Astrocyte of the spinal cord (primary cell): Measurements from ENCODE around the gene P3H3.
"Not testable (repeated sequence)": the region's sequence is repeated elsewhere in the genome, so short reads cannot be mapped to it uniquely, and the experiment has no call there.

Experiments used
- DNase-seq: peaks from one replicate; pipeline ENCODE4 v3.0.0; 2011; ENCODE audit warnings: low read depth, low spot score
- H3K4me3 ChIP-seq: 2 replicates; pipeline ENCODE4 v1.5.1; 2011; ENCODE audit warnings: low read depth, mild to moderate bottlenecking, low read length, moderate library complexity
- CTCF ChIP-seq: IDR thresholded peaks from 2 replicates; pipeline ENCODE4 v1.5.1; 2012; ENCODE audit warnings: low read depth, mild to moderate bottlenecking, low read length, inconsistent platforms
- in situ Hi-C: cut with HindIII; loops from 2 replicates; pipeline ENCODE4 v1.10.0; 2017; ENCODE audit warnings: low sequenced_read_pairs

The P3H3 gene

GRCh38 chr12:6883252-6883651 is 55.0 kb downstream of the P3H3 start:
- no peak overlapping the region for H3K4me3 ChIP-seq
- no peak for DNase-seq
- in situ Hi-C loops = no loop called here
- no peak for TF ChIP-seq CTCF

GRCh38 chr12:6883683-6884082 is 55.5 kb downstream of the P3H3 start:
- in situ Hi-C loops = no loop called here
- no peak for TF ChIP-seq CTCF
- no peak overlapping the region for H3K4me3 ChIP-seq
- DNase-seq = no peak

GRCh38 chr12:6884539-6884938 is 56.3 kb downstream of the P3H3 start:
- no peak overlapping the region for H3K4me3 ChIP-seq
- TF ChIP-seq CTCF = no peak
- in situ Hi-C loops = no loop called here
- no peak for DNase-seq

GRCh38 chr12:6886206-6886999 is 58.2 kb downstream of the P3H3 start:
- in situ Hi-C loops, H3K4me3 ChIP-seq, DNase-seq: not testable (repeated sequence)

- DNase-seq = no peak
- H3K4me3 ChIP-seq = no peak overlapping the region
- no peak for TF ChIP-seq CTCF
- in situ Hi-C loops = no loop called here
These were observed 59.3 kb downstream of the P3H3 start for GRCh38 chr12:6887460-6887859.

- no peak for TF ChIP-seq CTCF
- no peak for DNase-seq
- in situ Hi-C loops = no loop called here
- no peak overlapping the region for H3K4me3 ChIP-seq
These were observed 60.2 kb downstream of the P3H3 start for GRCh38 chr12:6888360-6888759.

GRCh38 chr12:6888794-6889193 is 60.6 kb downstream of the P3H3 start:
- DNase-seq, in situ Hi-C loops, H3K4me3 ChIP-seq: not testable (repeated sequence)
